ENCODE data around the gene FOXN4. TPM values are rescaled to one million over a fixed set of nuclear protein-coding genes. Genes with fewer than 3 reads are reported as not detected.

FOXN4 gene
- total RNA-seq, 1 experiment from 2014 or later = 0.52 TPM

DNA sequence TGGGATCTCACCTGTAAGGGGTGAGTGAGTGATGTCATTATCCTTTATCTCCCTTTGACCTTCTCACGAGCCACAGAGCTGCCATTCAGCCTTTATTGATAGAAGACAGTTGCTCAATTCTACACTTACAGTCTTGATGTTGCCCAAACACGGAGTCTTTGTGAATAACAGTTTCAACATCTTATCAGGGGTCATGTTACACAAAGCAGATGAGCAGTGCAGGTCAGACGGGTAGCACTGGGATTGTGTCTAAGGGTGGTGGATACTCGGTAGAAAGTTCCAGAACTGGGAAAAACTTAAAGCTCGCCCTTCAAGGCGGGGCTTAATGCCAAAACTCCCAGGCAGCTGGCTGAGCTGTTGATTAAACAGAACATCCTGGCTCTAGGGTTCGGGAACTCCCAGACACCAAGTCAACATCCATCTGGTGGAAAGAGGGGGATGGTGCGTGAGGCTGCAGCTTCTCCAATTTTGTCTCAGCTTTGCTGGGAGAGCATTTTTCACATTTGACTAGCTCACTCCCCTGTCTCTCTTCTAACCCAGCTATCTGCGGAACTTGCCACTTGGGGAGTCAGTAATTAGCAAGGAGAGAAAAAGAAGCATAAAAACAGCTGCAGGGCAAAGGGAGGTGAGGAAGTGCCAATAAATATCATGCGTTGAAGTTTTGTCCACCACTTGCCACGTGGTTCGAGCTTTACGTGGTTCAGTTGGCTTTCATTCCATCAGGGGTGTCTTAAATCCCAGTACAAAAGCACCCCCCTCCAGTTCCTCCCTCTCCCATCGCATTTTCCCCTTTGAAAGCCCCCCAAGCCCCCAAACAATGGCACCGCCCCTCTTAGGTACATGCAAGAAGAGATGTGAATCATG, 31.0 kb downstream of the FOXN4 start:
- TF ChIP-seq, protein P1, sequence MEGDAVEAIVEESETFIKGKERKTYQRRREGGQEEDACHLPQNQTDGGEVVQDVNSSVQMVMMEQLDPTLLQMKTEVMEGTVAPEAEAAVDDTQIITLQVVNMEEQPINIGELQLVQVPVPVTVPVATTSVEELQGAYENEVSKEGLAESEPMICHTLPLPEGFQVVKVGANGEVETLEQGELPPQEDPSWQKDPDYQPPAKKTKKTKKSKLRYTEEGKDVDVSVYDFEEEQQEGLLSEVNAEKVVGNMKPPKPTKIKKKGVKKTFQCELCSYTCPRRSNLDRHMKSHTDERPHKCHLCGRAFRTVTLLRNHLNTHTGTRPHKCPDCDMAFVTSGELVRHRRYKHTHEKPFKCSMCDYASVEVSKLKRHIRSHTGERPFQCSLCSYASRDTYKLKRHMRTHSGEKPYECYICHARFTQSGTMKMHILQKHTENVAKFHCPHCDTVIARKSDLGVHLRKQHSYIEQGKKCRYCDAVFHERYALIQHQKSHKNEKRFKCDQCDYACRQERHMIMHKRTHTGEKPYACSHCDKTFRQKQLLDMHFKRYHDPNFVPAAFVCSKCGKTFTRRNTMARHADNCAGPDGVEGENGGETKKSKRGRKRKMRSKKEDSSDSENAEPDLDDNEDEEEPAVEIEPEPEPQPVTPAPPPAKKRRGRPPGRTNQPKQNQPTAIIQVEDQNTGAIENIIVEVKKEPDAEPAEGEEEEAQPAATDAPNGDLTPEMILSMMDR (IDR thresholded peaks at IDR 0.05 in 2 of 3, conservative IDR thresholded peaks at IDR 0.05 in 1 of 3; ENCODE audit: borderline replicate concordance in 1 of 3, insufficient read depth in 1 of 3, low read depth in 2 of 3, low read length in 2 of 3) = no peak
- TF ChIP-seq FOSL1 (IDR thresholded peaks at IDR 0.05; ENCODE audit: low read depth) (no peak), CEBPB (IDR thresholded peaks at IDR 0.05; ENCODE audit: low read depth) (no peak)
- Histone ChIP-seq H3K36me3 (ENCODE audit: control insufficient read depth in 1 of 2, insufficient read depth in 2 of 2, low read length in 2 of 2) (no peaks in the 10 kb centered on the region), H3K9me3 (ENCODE audit: control insufficient read depth in 1 of 2, insufficient read depth in 1 of 2, low read depth in 1 of 2, low read length in 2 of 2) (no peaks in the 10 kb centered on the region), H3K27ac (ENCODE audit: low read depth, low read length) (no peak overlapping the region), H3K9ac (ENCODE audit: low read length) (no peak overlapping the region), H3K9me2 (ENCODE audit: insufficient read depth) (no peaks in the 10 kb centered on the region), H3K79me2 (ENCODE audit: insufficient read depth, low read length) (no peaks in the 10 kb centered on the region), H2AFZ (ENCODE audit: low read depth, low read length, poor library complexity, severe bottlenecking) (no peak overlapping the region), H4K20me1 (ENCODE audit: insufficient read depth) (no peaks in the 10 kb centered on the region), H3K4me2 (ENCODE audit: low read length) (no peak overlapping the region), H3K4me3 (replicated peaks in 1 of 2; ENCODE audit: low read depth in 1 of 2, low read length in 2 of 2) (no peak overlapping the region), H3K4me1 (ENCODE audit: control insufficient read depth in 1 of 2, insufficient read depth in 2 of 2, low read length in 2 of 2) (no peaks in the 10 kb centered on the region), H3K27me3 (ENCODE audit: insufficient read depth, low read length) (no peaks in the 10 kb centered on the region)
- ATAC-seq = no peak
- RAD21 ChIA-PET (ENCODE audit: low non-redundant PET in 1 of 2, low total read pairs in 2 of 2, uncharacterized antibody in 2 of 2, unreplicated experiment in 2 of 2) = no interaction called here
- CTCF ChIA-PET = interaction anchor here (1.2 kb wide), 1 partner anchor 9 kb away, joined by 3 read pairs; no protein-coding TSS in a partner anchor
- intact Hi-C loops (cut with micrococcal nuclease) = no loop called here
- POLR2A ChIA-PET = no interaction called here
- BruUV-seq (replicated peaks) = no TSS peak
- no peak for DNase-seq (ENCODE audit: low read depth, low spot score)

DNA sequence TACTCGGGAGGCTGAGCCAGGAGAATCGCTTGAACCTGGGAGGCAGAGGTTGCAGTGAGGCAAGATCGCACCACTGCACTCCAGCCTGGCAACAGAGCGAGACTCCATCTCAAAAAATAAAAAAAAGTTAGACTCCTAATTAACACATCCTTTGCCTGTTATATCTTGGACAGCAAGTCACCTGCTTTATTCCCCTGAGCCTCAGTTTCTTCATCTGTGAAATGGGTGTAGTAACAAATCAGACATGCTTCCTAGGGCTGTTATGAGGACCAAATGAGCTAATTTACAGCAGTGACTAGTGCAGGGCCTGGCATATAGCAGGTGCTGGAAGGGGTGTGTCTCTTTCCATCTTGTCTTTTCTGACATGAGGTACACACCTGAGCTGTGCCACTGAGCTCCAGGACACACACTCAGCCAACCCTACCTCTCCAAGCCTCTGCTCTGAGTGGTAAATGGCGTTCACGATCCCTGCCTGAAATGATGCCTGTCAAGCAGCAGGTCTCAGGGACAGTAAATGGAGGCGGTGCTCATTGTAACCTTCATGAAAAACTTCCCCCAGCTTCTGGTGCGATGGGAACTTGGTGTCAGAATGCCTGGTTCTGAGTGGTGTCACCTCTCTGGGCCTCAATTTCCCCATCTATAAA, 31.7 kb downstream of the FOXN4 start:
- H3K27me3 ChIP-seq (ENCODE audit: insufficient read depth, low read length) = no peaks in the 10 kb centered on the region
- no peak overlapping the region for H3K4me3 ChIP-seq (replicated peaks in 1 of 2; ENCODE audit: low read depth in 1 of 2, low read length in 2 of 2)
- no peak for ATAC-seq
- no peaks in the 10 kb centered on the region for H3K9me3 ChIP-seq (ENCODE audit: control insufficient read depth in 1 of 2, insufficient read depth in 1 of 2, low read depth in 1 of 2, low read length in 2 of 2)
- no peak for DNase-seq (ENCODE audit: low read depth, low spot score)
- no TSS peak for BruUV-seq (replicated peaks)
- H3K27ac ChIP-seq (ENCODE audit: low read depth, low read length) = no peak overlapping the region
- ChIA-PET CTCF (interaction anchor here (1.2 kb wide), 1 partner anchor 8 kb away, joined by 3 read pairs; no protein-coding TSS in a partner anchor), POLR2A (no interaction called here), RAD21 (ENCODE audit: low non-redundant PET in 1 of 2, low total read pairs in 2 of 2, uncharacterized antibody in 2 of 2, unreplicated experiment in 2 of 2) (no interaction called here)
- no peak overlapping the region for H2AFZ ChIP-seq (ENCODE audit: low read depth, low read length, poor library complexity, severe bottlenecking)
- no peaks in the 10 kb centered on the region for H3K79me2 ChIP-seq (ENCODE audit: insufficient read depth, low read length)
- no peaks in the 10 kb centered on the region for H4K20me1 ChIP-seq (ENCODE audit: insufficient read depth)
- intact Hi-C loops (cut with micrococcal nuclease) = no loop called here
- no peak overlapping the region for H3K9ac ChIP-seq (ENCODE audit: low read length)
- no peaks in the 10 kb centered on the region for H3K4me1 ChIP-seq (ENCODE audit: control insufficient read depth in 1 of 2, insufficient read depth in 2 of 2, low read length in 2 of 2)
- no peak overlapping the region for H3K4me2 ChIP-seq (ENCODE audit: low read length)
- H3K36me3 ChIP-seq (ENCODE audit: control insufficient read depth in 1 of 2, insufficient read depth in 2 of 2, low read length in 2 of 2) = no peaks in the 10 kb centered on the region
- no peaks in the 10 kb centered on the region for H3K9me2 ChIP-seq (ENCODE audit: insufficient read depth)
- TF ChIP-seq ZNF274 (IDR thresholded peaks at IDR 0.05; ENCODE audit: low read depth, low read length) = no peak
- TF ChIP-seq ELF1 (IDR thresholded peaks at IDR 0.05; ENCODE audit: borderline replicate concordance, low read depth) = no peak
- TF ChIP-seq, protein P2, sequence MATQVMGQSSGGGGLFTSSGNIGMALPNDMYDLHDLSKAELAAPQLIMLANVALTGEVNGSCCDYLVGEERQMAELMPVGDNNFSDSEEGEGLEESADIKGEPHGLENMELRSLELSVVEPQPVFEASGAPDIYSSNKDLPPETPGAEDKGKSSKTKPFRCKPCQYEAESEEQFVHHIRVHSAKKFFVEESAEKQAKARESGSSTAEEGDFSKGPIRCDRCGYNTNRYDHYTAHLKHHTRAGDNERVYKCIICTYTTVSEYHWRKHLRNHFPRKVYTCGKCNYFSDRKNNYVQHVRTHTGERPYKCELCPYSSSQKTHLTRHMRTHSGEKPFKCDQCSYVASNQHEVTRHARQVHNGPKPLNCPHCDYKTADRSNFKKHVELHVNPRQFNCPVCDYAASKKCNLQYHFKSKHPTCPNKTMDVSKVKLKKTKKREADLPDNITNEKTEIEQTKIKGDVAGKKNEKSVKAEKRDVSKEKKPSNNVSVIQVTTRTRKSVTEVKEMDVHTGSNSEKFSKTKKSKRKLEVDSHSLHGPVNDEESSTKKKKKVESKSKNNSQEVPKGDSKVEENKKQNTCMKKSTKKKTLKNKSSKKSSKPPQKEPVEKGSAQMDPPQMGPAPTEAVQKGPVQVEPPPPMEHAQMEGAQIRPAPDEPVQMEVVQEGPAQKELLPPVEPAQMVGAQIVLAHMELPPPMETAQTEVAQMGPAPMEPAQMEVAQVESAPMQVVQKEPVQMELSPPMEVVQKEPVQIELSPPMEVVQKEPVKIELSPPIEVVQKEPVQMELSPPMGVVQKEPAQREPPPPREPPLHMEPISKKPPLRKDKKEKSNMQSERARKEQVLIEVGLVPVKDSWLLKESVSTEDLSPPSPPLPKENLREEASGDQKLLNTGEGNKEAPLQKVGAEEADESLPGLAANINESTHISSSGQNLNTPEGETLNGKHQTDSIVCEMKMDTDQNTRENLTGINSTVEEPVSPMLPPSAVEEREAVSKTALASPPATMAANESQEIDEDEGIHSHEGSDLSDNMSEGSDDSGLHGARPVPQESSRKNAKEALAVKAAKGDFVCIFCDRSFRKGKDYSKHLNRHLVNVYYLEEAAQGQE (IDR thresholded peaks at IDR 0.05; ENCODE audit: low read depth) = no peak
- no peak for TF ChIP-seq CEBPB (IDR thresholded peaks at IDR 0.05; ENCODE audit: low read depth)
- no peak for TF ChIP-seq EZH2phosphoT487 (IDR thresholded peaks at IDR 0.05; ENCODE audit: borderline replicate concordance)
- TF ChIP-seq, protein P3, sequence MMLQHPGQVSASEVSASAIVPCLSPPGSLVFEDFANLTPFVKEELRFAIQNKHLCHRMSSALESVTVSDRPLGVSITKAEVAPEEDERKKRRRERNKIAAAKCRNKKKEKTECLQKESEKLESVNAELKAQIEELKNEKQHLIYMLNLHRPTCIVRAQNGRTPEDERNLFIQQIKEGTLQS (IDR thresholded peaks at IDR 0.05) = no peak
- no peak for TF ChIP-seq TCF7L2 (IDR thresholded peaks at IDR 0.05; ENCODE audit: borderline replicate concordance, extremely low read depth, insufficient read depth, insufficient read length)
- TF ChIP-seq JUND (IDR thresholded peaks at IDR 0.05) = no peak

Measured in HCT116 (cell line).